Spleen (tissue), 7 donors: ENCODE measurements around the gene C6orf132.

ENCODE experiments used
- POLR2A ChIP-seq, 3 donors: fragments of 450-650 bp; IDR thresholded peaks; one replicate each; pipeline ENCODE4 v1.5.1; 2017; ENCODE audit warnings: antibody characterized with exemption in 3 of 3, mild to moderate bottlenecking in 1 of 3
- TF ChIP-seq, protein P1 (sequence below), 11 experiments: fragments of 200-600 bp in 7 of 11; fragments of 450-650 bp in 4 of 11; sonication (generic) in 4 of 11; IDR thresholded peaks in 8 of 11; conservative IDR thresholded peaks in 3 of 11; 1 replicate in 7 of 11; 2 replicates in 4 of 11; pipeline versions ENCODE4 v1.4.0 to v1.8.0; 2016 to 2021; ENCODE audit warnings: antibody characterized with exemption in 11 of 11, inconsistent platforms in 4 of 11, mild to moderate bottlenecking in 1 of 11
- donor health status: DM: no; HTN: no; CAD: no; lungs with moderate emphysema.
- donor health status: DM: no; HTN: no; CAD: no.
- donor health status: DM: no; HTN: no; CAD: no.

- TF ChIP-seq, protein P1, sequence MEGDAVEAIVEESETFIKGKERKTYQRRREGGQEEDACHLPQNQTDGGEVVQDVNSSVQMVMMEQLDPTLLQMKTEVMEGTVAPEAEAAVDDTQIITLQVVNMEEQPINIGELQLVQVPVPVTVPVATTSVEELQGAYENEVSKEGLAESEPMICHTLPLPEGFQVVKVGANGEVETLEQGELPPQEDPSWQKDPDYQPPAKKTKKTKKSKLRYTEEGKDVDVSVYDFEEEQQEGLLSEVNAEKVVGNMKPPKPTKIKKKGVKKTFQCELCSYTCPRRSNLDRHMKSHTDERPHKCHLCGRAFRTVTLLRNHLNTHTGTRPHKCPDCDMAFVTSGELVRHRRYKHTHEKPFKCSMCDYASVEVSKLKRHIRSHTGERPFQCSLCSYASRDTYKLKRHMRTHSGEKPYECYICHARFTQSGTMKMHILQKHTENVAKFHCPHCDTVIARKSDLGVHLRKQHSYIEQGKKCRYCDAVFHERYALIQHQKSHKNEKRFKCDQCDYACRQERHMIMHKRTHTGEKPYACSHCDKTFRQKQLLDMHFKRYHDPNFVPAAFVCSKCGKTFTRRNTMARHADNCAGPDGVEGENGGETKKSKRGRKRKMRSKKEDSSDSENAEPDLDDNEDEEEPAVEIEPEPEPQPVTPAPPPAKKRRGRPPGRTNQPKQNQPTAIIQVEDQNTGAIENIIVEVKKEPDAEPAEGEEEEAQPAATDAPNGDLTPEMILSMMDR (IDR thresholded peaks at IDR 0.05 in 8 of 11, conservative IDR thresholded peaks at IDR 0.05 in 3 of 11) = no peak
- no peak for TF ChIP-seq POLR2A (IDR thresholded peaks at IDR 0.05)
Observed at GRCh38 chr6:42171813-42172581, 29.6 kb upstream of the C6orf132 start.
